ENCODE data around the gene FBRSL1. TPM values are rescaled to one million over a fixed set of nuclear protein-coding genes. Genes with fewer than 3 reads are reported as not detected.

Gene FBRSL1
- total RNA-seq, 1 experiment from 2014 or later, result 124 TPM

- no peak for TF ChIP-seq REST (IDR thresholded peaks at IDR 0.05; ENCODE audit: low read depth)
- no peak for TF ChIP-seq CEBPB (IDR thresholded peaks at IDR 0.05; ENCODE audit: low read depth)
Measured at GRCh38 chr12:132452596-132453350, 37.2 kb upstream of the FBRSL1 start (continued).

- ChIA-PET RAD21 (ENCODE audit: low non-redundant PET in 1 of 2, low total read pairs in 2 of 2, uncharacterized antibody in 2 of 2, unreplicated experiment in 2 of 2) (no interaction called here), CTCF (no interaction called here), POLR2A (no interaction called here)
- Histone ChIP-seq H3K9me2 (ENCODE audit: insufficient read depth) (no peaks in the 10 kb centered on the region), H3K27me3 (ENCODE audit: insufficient read depth, low read length) (no peaks in the 10 kb centered on the region), H3K36me3 (ENCODE audit: control insufficient read depth in 1 of 2, insufficient read depth in 2 of 2, low read length in 2 of 2) (no peaks in the 10 kb centered on the region), H3K9me3 (ENCODE audit: control insufficient read depth in 1 of 2, insufficient read depth in 1 of 2, low read depth in 1 of 2, low read length in 2 of 2) (no peaks in the 10 kb centered on the region; a peak in 1 of 4 replicates), H2AFZ (ENCODE audit: low read depth, low read length, poor library complexity, severe bottlenecking) (no peak overlapping the region), H4K20me1 (ENCODE audit: insufficient read depth) (no peaks in the 10 kb centered on the region), H3K79me2 (ENCODE audit: insufficient read depth, low read length) (no peaks in the 10 kb centered on the region), H3K27ac (ENCODE audit: low read depth, low read length) (no peak overlapping the region; the same call in 1 of the 2 replicates), H3K4me1 (ENCODE audit: control insufficient read depth in 1 of 2, insufficient read depth in 2 of 2, low read length in 2 of 2) (no peaks in the 10 kb centered on the region), H3K9ac (ENCODE audit: low read length) (no peak overlapping the region), H3K4me2 (ENCODE audit: low read length) (no peak overlapping the region), H3K4me3 (replicated peaks in 1 of 2; ENCODE audit: low read depth in 1 of 2, low read length in 2 of 2) (no peak overlapping the region)
- no peak for TF ChIP-seq ZNF274 (IDR thresholded peaks at IDR 0.05; ENCODE audit: low read depth, low read length)
- no peak for TF ChIP-seq MAX (IDR thresholded peaks at IDR 0.05)
- TF ChIP-seq RAD21 (IDR thresholded peaks at IDR 0.05; ENCODE audit: low read depth), result no peak
- no peak for TF ChIP-seq EZH2phosphoT487 (IDR thresholded peaks at IDR 0.05; ENCODE audit: borderline replicate concordance)
- BruUV-seq (replicated peaks), result no TSS peak
- DNase-seq (ENCODE audit: low read depth, low spot score), result no peak
- peak; percentile 22; the same call in 1 of the 2 replicates for ATAC-seq
- intact Hi-C loops (cut with micrococcal nuclease), result no loop called here
Measured at GRCh38 chr12:132453361-132454192, 36.4 kb upstream of the FBRSL1 start.
